Lower leg skin (tissue), 4 donors: ENCODE data around the gene ULK3. TPM values are rescaled to one million over a fixed set of nuclear protein-coding genes. Genes with fewer than 3 reads are reported as not detected.
A peak's percentile ranks its signal among the peaks of the same experiment; 100 is the strongest.
"Not testable (repeated sequence)": the region's sequence is repeated elsewhere in the genome, so short reads cannot be mapped to it uniquely, and the experiment has no call there.

ENCODE experiments used
- DNase-seq, 2 donors: peaks; one replicate each; pipeline ENCODE4 v3.0.0-alpha.2; 2019; ENCODE audit warnings: low spot score in 2 of 2
- H3K4me3 ChIP-seq: fragments of 200-600 bp; sonication (generic); 2 replicates; pipeline ENCODE4 v1.5.1; 2017; ENCODE audit warnings: mild to moderate bottlenecking, low read depth; ENCODE audit not compliant: poor library complexity, severe bottlenecking
- POLR2A ChIP-seq, 2 donors: fragments of 450-650 bp; IDR thresholded peaks; one replicate each; pipeline ENCODE4 v1.6.1; 2016 to 2017; ENCODE audit warnings: antibody characterized with exemption in 2 of 2, mild to moderate bottlenecking in 1 of 2, moderate library complexity in 1 of 2
- WGBS, 2 donors: methylation state at CpG; one replicate each; pipeline ENCODE4 v1.1.5; 2018; 5-methylcytosine and 5-hydroxymethylcytosine counted together
- intact Hi-C: fragments of 100-400 bp; cut with DNase I; formaldehyde crosslinking; loops from one replicate; pipeline ENCODE4 v1.15.0; 2023; ENCODE audit warnings: low total_unique reads
- total RNA-seq, 4 donors: library from RNA; depleted of rRNA; stranded (reverse); fragments of >200 nt; gene quantifications; one replicate each; pipeline ENCODE4 v1.1.0, GENCODE V29; 2016
- TF ChIP-seq, protein P1 (sequence below), 3 donors: fragments of 450-650 bp; IDR thresholded peaks; one replicate each; pipeline ENCODE4 v1.5.1; 2016; ENCODE audit warnings: antibody characterized with exemption in 3 of 3, mild to moderate bottlenecking in 3 of 3, moderate library complexity in 2 of 3

Gene ULK3
- total RNA-seq, 4 donors from 2014 or later = 108 to 189 (median 123) TPM

DNA sequence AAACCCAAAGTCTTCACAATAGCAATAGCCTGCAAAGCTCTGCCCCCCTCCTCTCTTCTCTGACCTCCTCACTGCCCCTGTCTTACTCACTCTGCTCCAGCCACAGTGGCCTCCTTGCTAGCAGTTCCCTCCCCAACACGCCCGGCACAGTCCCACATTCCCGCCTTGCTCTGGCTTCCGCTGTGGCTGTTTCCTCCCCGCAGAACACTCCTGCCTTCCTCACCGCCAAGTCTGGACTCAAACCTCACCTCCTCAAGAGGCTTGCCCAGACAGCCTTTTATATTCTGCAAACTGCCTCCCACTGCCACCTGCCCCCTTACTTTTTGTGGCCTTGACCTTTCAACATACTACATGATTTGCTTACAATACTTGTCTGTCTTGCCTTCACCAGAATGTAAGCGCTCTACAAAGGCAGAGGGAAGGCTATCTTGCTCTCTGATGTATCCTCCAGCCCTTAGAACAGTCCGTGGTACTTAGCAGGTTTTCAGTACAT is 46.5 kb upstream of the ULK3 start:
- no peak for TF ChIP-seq POLR2A (IDR thresholded peaks at IDR 0.05)
- TF ChIP-seq, protein P1, sequence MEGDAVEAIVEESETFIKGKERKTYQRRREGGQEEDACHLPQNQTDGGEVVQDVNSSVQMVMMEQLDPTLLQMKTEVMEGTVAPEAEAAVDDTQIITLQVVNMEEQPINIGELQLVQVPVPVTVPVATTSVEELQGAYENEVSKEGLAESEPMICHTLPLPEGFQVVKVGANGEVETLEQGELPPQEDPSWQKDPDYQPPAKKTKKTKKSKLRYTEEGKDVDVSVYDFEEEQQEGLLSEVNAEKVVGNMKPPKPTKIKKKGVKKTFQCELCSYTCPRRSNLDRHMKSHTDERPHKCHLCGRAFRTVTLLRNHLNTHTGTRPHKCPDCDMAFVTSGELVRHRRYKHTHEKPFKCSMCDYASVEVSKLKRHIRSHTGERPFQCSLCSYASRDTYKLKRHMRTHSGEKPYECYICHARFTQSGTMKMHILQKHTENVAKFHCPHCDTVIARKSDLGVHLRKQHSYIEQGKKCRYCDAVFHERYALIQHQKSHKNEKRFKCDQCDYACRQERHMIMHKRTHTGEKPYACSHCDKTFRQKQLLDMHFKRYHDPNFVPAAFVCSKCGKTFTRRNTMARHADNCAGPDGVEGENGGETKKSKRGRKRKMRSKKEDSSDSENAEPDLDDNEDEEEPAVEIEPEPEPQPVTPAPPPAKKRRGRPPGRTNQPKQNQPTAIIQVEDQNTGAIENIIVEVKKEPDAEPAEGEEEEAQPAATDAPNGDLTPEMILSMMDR (IDR thresholded peaks at IDR 0.05) = no peak
- WGBS, 2 donors = 19 to 22% methylated on average over 8 of the region's 8 CpGs
- intact Hi-C loops = no loop called here

DNA sequence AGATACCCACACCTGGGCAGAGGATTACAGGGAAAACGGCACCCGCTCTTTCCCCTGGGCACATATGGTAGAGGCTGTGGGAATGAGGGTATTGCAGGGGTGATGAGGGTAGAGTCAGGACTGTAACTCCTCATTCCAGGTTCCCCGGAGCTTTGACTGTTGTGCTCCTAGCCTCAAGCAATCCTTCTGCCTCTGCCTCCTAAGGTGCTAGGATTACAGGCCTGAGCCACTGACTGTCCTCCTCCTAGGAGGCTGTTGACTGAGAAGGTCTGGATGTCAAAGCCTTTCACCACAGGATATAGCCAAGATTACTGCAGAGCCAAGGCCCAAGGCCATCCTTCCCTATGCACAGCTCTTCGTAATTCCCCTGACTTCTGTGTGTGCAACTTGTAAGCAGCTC is 45.8 kb upstream of the ULK3 start:
- 90 to 94% methylated on average over 4 of the region's 4 CpGs for WGBS, 2 donors
- DNase-seq = no peak
- intact Hi-C loops = no loop called here
- TF ChIP-seq, protein P1 (IDR thresholded peaks at IDR 0.05) = no peak
- no peak for TF ChIP-seq POLR2A (IDR thresholded peaks at IDR 0.05)
- H3K4me3 ChIP-seq = no peak overlapping the region

More for the DNA sequence above, 46.5 kb upstream of the ULK3 start:
- no peak for DNase-seq
- H3K4me3 ChIP-seq = peak overlapping the region; percentile 74

DNA sequence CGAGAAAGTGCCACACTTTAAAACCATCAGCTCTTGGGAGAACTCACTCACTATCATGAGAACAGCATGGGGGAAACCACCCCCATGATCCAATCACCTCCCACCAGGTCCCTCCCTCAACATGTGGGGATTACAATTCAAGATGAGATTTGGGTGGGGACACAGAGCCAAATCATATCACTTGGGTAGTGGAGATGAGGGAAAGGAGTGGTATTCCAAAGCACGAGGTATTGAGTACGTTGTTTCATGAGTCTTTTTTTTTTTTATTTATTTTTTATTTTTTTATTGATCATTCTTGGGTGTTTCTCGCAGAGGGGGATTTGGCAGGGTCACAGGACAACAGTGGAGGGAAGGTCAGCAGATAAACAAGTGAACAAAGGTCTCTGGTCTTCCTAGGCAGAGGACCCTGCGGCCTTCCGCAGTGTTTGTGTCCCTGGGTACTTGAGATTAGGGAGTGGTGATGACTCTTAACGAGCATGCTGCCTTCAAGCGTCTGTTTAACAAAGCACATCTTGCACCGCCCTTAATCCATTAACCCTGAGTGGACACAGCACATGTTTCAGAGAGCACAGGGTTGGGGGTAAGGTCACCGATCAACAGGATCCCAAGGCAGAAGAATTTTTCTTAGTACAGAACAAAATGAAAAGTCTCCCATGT is 44.7 kb upstream of the ULK3 start:
- WGBS, 2 donors = 82 to 89% methylated on average over 10 of the region's 10 CpGs
- H3K4me3 ChIP-seq, intact Hi-C loops, DNase-seq: not testable (repeated sequence)

DNA sequence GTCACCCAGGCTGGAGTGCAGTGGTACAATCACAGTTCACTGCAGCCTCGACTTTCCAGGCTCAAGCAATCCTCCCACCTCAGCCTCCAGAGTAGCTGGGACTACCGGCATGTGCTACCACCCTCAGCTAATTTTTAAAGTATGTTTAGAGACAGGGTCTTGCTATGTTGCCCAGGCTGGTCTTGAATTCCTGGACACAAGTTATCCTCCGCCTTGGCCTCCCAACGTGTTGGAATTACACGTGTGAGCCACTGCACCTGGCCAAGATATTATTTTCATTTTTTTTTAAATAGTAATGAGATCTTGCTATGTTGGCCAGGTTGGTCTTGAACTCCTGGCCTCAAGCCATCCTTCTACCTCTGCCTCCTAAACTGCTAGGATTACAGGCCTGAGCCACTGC is 42.5 kb upstream of the ULK3 start:
- intact Hi-C loops = no loop called here
- no peak overlapping the region for H3K4me3 ChIP-seq
- DNase-seq = no peak
- TF ChIP-seq POLR2A (IDR thresholded peaks at IDR 0.05) = no peak
- TF ChIP-seq, protein P1 (IDR thresholded peaks at IDR 0.05) = no peak
- 94 to 96% methylated on average over 5 of the region's 5 CpGs for WGBS, 2 donors

DNA sequence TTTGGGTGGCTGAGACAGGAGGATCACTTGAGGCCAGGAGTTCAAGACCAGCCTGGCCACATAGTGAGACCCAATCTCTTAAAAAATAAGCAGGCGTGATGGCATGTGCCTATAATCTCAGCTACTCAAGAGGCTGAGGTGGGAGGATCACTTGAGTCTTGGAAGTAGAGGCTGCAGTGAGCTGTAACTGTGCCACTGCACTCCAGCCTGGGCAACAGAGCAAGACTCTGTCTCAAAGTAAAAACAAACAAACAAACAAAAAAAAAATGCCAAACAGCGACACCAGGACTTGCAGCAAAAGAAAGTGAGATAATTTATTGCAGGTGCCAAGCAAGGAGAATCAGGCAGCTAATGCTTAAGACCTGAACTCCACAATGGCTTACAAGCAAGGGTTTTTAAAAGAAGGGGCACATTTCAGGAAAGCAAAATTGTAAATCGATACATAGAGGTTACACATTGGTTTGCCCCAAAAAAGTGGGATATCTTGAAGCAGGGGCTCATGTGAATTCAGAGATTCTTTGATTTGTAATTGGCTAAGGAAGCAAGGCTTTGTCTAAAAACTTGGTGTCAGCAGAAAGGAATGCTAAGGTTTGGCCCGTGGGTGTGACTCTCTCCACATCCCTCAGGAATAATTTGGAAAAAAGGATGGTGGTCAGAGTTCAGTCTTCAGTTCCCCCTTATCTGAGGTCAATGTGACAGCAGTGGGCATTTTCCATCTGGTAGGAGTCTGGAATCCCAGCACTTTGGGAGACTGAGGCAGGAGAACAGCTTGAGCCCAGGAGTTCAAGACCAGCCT is 41.7 kb upstream of the ULK3 start:
- 63 to 74% methylated on average over 4 of the region's 4 CpGs for WGBS, 2 donors
- DNase-seq = no peak
- no peak for TF ChIP-seq POLR2A (IDR thresholded peaks at IDR 0.05)
- H3K4me3 ChIP-seq = no peak overlapping the region
- intact Hi-C loops = no loop called here

DNA sequence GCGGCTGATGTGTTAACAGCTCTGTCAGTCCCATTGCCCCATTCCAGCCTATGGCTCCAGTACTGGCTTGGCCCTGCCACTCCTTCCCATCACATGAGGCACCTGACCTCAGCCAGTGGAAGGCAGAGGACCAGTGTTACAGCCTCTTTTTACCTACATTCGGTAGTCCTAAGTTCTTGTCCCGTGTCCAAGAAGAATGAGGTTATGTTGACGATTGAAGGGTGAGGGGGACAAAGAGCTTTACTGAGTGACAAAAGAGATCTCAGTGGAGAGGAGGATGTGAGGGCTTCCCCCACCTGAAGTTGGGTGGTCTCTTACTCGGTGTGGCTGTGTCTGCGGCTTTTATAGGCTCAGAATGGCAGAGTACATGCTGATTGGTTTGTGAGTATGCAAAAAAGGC is 39.6 kb upstream of the ULK3 start:
- no peak overlapping the region for H3K4me3 ChIP-seq
- WGBS, 2 donors = 92 to 96% methylated on average over 6 of the region's 6 CpGs
- intact Hi-C loops = no loop called here
- TF ChIP-seq, protein P1 (IDR thresholded peaks at IDR 0.05) = no peak
- TF ChIP-seq POLR2A (IDR thresholded peaks at IDR 0.05) = no peak
- DNase-seq = no peak
